GM12892 (cell line): ENCODE measurements around the gene PVALEF.
"Not testable (repeated sequence)": the region's sequence is repeated elsewhere in the genome, so short reads cannot be mapped to it uniquely, and the experiment has no call there.

Source experiments
- DNase-seq: peaks from one replicate; pipeline ENCODE4 v3.0.0; 2011; ENCODE audit not compliant: insufficient read length
- FAIRE-seq: peaks from 2 replicates; lab custom pipeline; 2011; peaks lifted over from hg19 to GRCh38; lab: Jason Lieb, UNC
- POLR2A ChIP-seq: IDR thresholded peaks from 2 replicates; pipeline ENCODE4 v1.6.1; 2011; ENCODE audit warnings: low read depth, low read length, control low read depth
- POLR2AphosphoS5 ChIP-seq: IDR thresholded peaks from 2 replicates; pipeline ENCODE4 v1.6.1; 2011; ENCODE audit warnings: low read depth, low read length, control low read depth
- TAF1 ChIP-seq: IDR thresholded peaks from 2 replicates; pipeline ENCODE4 v1.6.1; 2011; ENCODE audit warnings: low read depth, mild to moderate bottlenecking, control low read depth, low read length, borderline replicate concordance

PVALEF gene

DNA sequence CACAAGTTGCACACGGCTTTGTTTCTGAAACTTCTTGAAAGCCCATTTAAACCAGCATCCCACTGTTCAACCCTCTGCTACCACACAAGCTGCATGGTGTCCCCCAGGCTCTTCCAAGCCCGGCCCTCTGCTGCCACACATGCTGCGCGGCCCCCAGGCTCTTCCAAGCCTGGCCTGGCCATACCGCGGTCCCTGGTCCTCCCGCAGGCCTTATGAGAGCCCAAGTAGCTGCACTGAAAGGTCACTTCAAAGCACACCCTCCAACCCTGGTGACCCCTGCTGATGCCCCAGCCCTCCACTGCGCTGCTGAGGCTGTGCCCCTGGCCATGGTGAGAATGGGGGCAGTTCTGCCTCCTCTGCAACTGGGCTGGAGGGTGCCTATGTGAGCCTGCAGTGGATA, 25.9 kb upstream of the PVALEF start:
- FAIRE-seq (no peak), DNase-seq (no peak)
- TF ChIP-seq POLR2A (no peak), POLR2AphosphoS5 (no peak), TAF1 (no peak)

GRCh38 chr17:81140018-81140417, 25.3 kb upstream of the PVALEF start:
- FAIRE-seq (no peak), DNase-seq (no peak)
- no peak for TF ChIP-seq POLR2AphosphoS5
- TF ChIP-seq POLR2A = no peak
- no peak for TF ChIP-seq TAF1

DNA sequence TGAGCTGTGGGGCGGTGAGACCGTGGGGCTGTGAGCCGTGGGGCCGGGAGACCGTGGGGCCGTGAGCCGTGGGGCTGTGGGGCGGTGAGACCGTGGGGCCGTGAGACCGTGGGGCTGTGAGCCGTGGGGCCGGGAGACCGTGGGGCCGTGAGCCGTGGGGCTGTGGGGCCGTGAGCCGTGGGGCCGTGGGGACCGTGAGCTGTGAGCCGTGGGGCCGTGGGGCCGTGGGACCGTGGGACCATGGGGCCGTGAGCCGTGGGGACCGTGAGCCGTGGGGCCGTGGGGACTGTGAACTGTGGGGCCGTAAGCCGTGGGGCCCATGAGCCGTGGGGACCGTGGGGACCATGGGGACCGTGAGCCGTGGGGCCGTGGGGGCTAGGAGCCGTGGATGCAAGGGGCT, 24.6 kb upstream of the PVALEF start:
- DNase-seq (no peak), FAIRE-seq (no peak)
- TF ChIP-seq POLR2AphosphoS5 (no peak), TAF1 (no peak), POLR2A (no peak)

GRCh38 chr17:81142301-81143199, 22.8 kb upstream of the PVALEF start:
- TF ChIP-seq POLR2A (no peak), TAF1 (no peak)
- DNase-seq (peak; percentile 64), FAIRE-seq (peak; percentile 5)

DNA sequence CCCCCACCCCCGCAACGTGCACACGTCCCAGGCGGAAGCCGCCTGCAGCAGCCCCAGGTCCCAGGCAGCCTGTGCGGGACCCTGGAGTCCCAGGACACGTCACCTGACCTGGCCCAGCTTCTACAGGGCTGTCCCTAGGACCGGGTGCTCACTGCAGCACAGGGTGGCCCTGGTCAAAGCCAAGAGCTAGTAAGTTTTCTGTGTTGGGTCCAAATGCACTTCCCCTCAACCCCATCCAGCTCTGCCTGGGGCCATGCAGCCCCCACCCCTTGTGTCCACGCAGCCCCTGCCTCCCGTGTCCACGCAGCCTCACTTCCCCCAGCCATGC, 22.1 kb upstream of the PVALEF start:
- FAIRE-seq (no peak), DNase-seq (no peak)
- TF ChIP-seq POLR2AphosphoS5 = no peak
- no peak for TF ChIP-seq TAF1
- no peak for TF ChIP-seq POLR2A

- TF ChIP-seq POLR2A (no peak), POLR2AphosphoS5 (no peak), TAF1 (no peak)
- DNase-seq = no peak
- FAIRE-seq = no peak
Measured at GRCh38 chr17:81143717-81144422, 21.4 kb upstream of the PVALEF start.

GRCh38 chr17:81144423-81144781, 20.9 kb upstream of the PVALEF start:
- DNase-seq = no peak
- FAIRE-seq = no peak
- TF ChIP-seq TAF1 (no peak), POLR2AphosphoS5 (no peak), POLR2A (no peak)

- not testable (repeated sequence) for DNase-seq, FAIRE-seq
Measured at GRCh38 chr17:81146208-81146607, 19.1 kb upstream of the PVALEF start.

DNA sequence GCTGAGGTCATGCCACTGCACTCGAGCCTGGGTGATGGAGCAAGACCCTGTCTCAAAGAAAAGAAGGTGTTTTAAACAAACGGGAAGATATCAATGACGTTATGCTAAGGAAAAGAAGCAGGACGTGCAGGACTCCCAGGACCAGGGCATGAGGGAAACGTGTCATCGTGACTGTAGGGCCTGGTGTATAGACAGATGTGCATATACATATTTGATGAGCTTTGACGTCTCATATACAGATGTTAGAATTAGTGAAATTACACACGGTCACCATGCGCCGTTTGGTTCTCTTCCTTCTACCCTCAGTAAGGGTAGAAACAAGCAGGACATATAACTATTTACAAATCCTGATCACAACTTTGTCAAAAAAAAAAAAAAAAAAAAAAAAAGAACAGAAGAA, 17.6 kb upstream of the PVALEF start:
- DNase-seq (no peak), FAIRE-seq (no peak)
- TF ChIP-seq POLR2AphosphoS5 = no peak
- TF ChIP-seq POLR2A = no peak
- no peak for TF ChIP-seq TAF1

DNA sequence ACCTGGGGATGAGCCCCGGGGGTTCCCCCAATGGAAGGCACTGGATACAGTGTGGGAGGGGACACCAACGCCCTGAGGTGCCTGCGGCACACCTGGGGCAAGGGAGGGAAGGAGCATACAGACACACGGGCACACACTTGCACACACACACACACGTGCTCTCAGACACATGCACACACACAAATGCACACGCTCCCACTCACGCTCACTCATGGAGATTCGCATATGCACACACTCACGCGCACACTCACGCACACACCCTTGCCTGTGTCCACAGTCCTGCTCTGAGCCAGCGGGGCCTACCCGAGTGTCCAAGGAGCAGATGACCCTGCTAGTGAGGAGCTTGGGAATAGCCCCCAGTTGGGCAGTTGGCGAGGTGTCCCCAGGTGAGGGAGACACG, 16.7 kb upstream of the PVALEF start:
- no peak for FAIRE-seq
- TF ChIP-seq POLR2A (no peak), TAF1 (no peak), POLR2AphosphoS5 (peak; percentile 32; the same call in 1 of the 2 replicates)
- no peak for DNase-seq

- TF ChIP-seq TAF1 (no peak), POLR2A (no peak), POLR2AphosphoS5 (no peak)
- FAIRE-seq (no peak), DNase-seq (no peak)
Measured at GRCh38 chr17:81148986-81149533, 16.2 kb upstream of the PVALEF start.

DNA sequence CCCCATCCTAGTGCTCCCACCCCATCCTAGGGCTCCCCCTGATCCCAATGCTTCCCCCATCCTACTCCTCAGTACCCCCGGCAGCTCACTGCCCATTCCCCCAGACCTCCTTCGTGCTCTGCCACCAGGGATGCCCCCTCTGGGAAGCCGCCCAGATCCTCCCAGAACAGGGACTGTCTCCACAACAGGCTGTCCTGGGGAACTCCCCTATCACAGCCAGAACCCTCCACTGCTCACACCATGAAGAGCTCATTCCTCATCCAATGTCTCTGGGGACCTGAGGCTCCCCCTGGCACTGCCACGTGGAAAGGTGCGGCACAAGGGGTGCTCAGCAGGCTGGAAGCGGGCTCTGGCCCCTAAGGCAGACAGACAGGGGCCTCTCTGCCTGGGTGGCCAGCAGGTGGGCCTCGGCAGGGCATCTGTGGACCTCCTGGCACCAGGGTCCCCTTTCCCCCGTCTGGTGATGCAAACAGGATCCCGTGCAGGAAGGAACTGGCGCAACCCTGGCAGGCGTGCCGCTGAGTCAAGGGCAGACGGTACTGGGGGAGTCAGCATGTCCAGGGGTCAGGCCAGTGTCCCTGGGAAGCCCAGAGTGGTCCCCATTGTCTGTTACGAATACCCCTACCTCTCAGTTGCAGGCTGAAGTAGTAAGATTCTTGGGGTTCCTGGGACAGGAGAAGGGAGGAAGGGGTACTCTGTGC, 14.8 kb upstream of the PVALEF start:
- TF ChIP-seq POLR2A (no peak), POLR2AphosphoS5 (no peak), TAF1 (no peak)
- FAIRE-seq (no peak), DNase-seq (no peak)
